ENCODE results near the gene TMEM245.
"Not testable (repeated sequence)": the region's sequence is repeated elsewhere in the genome, so short reads cannot be mapped to it uniquely, and the experiment has no call there.

Gene TMEM245

GRCh38 chr9:108973895-108974294 lies 145.9 kb downstream of the TMEM245 start:
- no peak for FAIRE-seq

DNA sequence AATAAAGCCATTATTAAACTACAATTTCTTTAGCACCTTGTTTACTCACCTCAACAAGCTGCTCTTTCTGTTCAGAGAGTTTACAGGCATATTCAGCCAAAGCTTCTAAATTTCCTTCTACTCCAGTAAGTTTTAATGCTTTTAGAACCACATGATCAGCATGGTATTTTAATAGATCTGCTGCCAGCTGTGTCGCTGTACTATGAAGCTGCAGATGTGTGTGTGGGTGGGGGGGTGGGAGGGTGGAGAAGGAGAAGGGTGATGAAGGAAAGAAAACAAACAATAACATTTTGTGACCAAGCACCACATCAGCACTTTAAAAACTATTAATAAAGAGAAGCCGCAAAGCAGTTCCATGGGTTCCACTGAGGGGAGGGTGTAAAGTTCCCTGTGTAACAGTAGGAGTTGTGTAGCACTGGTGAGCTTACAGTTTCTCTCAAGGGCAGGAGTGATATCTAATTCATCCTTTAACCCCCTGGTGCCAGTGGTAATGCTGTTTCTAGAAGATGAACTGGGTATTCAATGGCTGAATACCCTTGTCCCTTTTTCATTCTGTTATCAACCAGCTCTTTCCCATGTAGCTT lies 147.0 kb downstream of the TMEM245 start:
- no peak for FAIRE-seq

DNA sequence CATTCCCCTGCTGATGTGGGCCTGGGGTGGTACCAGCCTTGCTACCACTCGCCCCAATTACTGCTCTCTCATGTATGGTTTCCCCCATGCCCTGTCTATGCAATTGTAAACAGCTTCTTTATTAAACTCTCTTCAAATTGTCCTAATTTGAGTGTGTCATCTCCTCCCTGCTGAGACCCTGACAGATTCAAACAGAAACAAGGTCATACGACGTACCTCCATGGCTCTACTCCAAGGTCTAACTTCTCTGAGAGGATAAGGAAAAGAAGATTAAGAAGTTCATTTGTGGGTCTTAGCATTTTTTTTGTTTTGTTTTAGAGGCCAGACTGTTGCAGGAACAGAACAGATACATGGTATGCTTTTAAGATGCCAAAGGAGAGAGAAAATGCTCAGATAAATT lies 147.6 kb downstream of the TMEM245 start:
- no peak for FAIRE-seq

DNA sequence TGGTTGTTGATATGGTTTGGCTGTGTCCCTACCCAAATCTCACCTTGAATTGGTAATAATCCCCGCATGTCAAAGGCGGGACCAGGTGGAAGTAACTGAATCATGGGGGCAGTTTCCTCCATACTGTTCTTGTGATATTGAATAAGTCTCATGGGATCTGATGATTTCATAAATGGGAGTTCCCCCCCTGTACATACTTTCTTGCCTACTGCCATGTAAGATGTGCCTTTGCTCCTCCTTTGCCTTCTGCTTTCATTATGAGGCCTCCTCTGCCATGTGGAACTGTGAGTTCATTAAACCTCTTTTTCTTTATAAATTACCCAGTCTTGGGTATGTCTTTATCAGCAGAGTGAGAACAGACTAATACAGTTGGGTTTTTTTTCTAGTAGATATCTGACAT lies 148.4 kb downstream of the TMEM245 start:
- FAIRE-seq: not testable (repeated sequence)

DNA sequence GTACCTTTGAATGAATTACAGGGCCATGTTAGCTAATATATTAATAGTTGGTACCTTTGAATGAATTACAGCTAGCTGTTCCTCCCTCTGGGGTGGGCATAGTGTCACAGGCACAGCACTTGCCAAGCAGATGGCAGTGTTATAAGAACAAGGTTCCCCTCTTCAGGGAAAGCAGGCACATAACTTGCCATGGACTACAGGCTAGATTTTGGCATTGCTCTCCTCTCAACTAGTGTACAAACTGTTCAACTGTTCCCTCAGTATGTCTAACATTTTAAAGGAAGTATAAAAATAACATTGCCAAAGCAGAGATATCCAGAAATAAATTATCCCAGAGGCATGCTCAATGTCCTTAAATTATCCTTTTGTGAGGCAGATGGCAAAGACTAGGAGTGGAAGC lies 151.8 kb downstream of the TMEM245 start:
- no peak for FAIRE-seq

Measured in G401.6 (cell line).